ENCODE measurements around the gene MSI2. TPM values are rescaled to one million over a fixed set of nuclear protein-coding genes. Genes with fewer than 3 reads are reported as not detected.

MSI2 gene
- total and polyA plus RNA-seq, 9 of the 15 experiments (the other 6 are each of a cell fraction or from before 2014, with no cell fraction given) = 4.6 to 61.8 (median 42.4) TPM

- Histone ChIP-seq H3K4me3 (no peak overlapping the region), H3K36me3 (ENCODE audit: control insufficient read depth, insufficient read depth, low read length) (no peaks in the 10 kb centered on the region), H3K4me2 (ENCODE audit: insufficient read depth, low read length) (no peak overlapping the region), H3K9me1 (ENCODE audit: control insufficient read depth, insufficient read depth, low read length) (no peaks in the 10 kb centered on the region), H3K79me2 (ENCODE audit: control insufficient read depth, insufficient read depth, low read length) (no peaks in the 10 kb centered on the region), H3K27me3 (ENCODE audit: control insufficient read depth in 2 of 2, insufficient read depth in 2 of 2, low read length in 2 of 2) (no peaks in the 10 kb centered on the region), H3K9ac (ENCODE audit: insufficient read depth in 1 of 2, low read depth in 2 of 2, low read length in 2 of 2) (no peak overlapping the region), H4K20me1 (replicated peaks; ENCODE audit: control insufficient read depth, insufficient read depth, low read length) (no peaks in the 10 kb centered on the region), H3K4me1 (replicated peaks in 1 of 2; ENCODE audit: control insufficient read depth in 2 of 2, insufficient read depth in 2 of 2, low read length in 2 of 2) (peaks cover 4 to 9% of the 10 kb centered on the region in 2 experiments; a peak in 3 of 5 replicates), H2AFZ (ENCODE audit: low read depth, low read length) (no peak overlapping the region), H3K27ac (ENCODE audit: extremely low read depth, low read depth, low read length) (no peak overlapping the region), H3K9me3 (replicated peaks; ENCODE audit: control insufficient read depth, insufficient read depth, low read depth, low read length) (no peaks in the 10 kb centered on the region)
- no peak for ATAC-seq
- in situ Hi-C loops (cut with MboI) (no loop called here), intact Hi-C loops (cut with micrococcal nuclease) (no loop called here)
- ChIA-PET POLR2A (interaction anchor here (1.2 kb wide), 1 partner anchor 11 kb away, joined by 4 read pairs; no protein-coding TSS in a partner anchor), CTCF (ENCODE audit: low intra/inter-chr PET ratio) (no interaction called here)
- WGBS (ENCODE audit: insufficient coverage, low coverage, missing lambda C conversion rate) = 56% methylated on average over 5 of the region's 5 CpGs
- no peak for FAIRE-seq
- no peak for DNase-seq (ENCODE audit: extremely low read depth in 1 of 4, low spot score in 3 of 4)
- TF ChIP-seq HNRNPK (IDR thresholded peaks at IDR 0.05; ENCODE audit: low read depth, low read length, poor library complexity, severe bottlenecking) = no peak
- no peak for TF ChIP-seq ZNF707 (CRISPR knock-in tag; conservative IDR thresholded peaks at IDR 0.05)
- no peak for TF ChIP-seq CBX1 (IDR thresholded peaks at IDR 0.05; ENCODE audit: low read depth)
- no peak for TF ChIP-seq NCOA4 (IDR thresholded peaks at IDR 0.05; ENCODE audit: partially characterized antibody)
- no peak for TF ChIP-seq TAF1 (IDR thresholded peaks at IDR 0.05; ENCODE audit: control insufficient read depth, extremely low read depth, insufficient read depth, low read length, severe bottlenecking)
- no peak for TF ChIP-seq ZNF253 (CRISPR knock-in tag; conservative IDR thresholded peaks at IDR 0.05)
- TF ChIP-seq ZNF395 (CRISPR knock-in tag; IDR thresholded peaks at IDR 0.05) = no peak
- TF ChIP-seq PTBP1 (IDR thresholded peaks at IDR 0.05; ENCODE audit: low read depth, low read length) = no peak
- TF ChIP-seq KHSRP (IDR thresholded peaks at IDR 0.05) = no peak
- no peak for TF ChIP-seq CLOCK (CRISPR knock-in tag; IDR thresholded peaks at IDR 0.05; ENCODE audit: borderline replicate concordance)
- no peak for TF ChIP-seq FOXA1 (IDR thresholded peaks at IDR 0.05; ENCODE audit: borderline replicate concordance)
- BruUV-seq (replicated peaks) = no TSS peak
These were observed 410.0 kb downstream of the MSI2 start for GRCh38 chr17:57666201-57666870.

All from K562 (cell line).